ENCODE results near the gene PARD3. TPM values are rescaled to one million over a fixed set of nuclear protein-coding genes. Genes with fewer than 3 reads are reported as not detected.

Gene PARD3
- total RNA-seq, 2 donors from 2014 or later: 59.6 to 74.6 TPM

DNA sequence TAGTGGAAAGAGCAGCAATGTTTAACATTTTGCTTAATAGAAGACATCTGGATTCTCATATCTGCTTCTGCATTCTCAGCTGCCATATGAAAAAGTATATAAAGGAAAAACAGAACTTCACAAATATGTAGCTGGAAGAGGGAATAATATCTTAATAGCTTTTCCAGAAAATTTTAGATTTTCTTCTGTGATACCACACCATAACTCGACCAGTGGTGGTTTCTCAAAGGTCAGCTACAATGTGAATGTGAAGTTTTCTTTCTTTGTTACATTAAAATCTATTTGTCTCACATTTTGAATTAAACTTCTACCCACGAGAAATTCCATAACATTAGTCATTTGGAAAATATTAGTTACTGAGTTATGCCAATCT lies 339.8 kb downstream of the PARD3 start:
- no peaks in the 10 kb centered on the region for H3K9me3 ChIP-seq (ENCODE audit: control insufficient read depth, low read length)
- peaks cover 2% of the 10 kb centered on the region for H3K4me1 ChIP-seq (ENCODE audit: control insufficient read depth, insufficient read depth, low read length)
- peaks cover 5% of the 10 kb centered on the region for H3K36me3 ChIP-seq (ENCODE audit: control insufficient read depth, insufficient read depth, low read length)
- no peak overlapping the region for H3K27ac ChIP-seq (ENCODE audit: low read depth, low read length)
- no peaks in the 10 kb centered on the region for H3K27me3 Mint-ChIP-seq (ENCODE audit: insufficient read depth)
- H3K4me3 Mint-ChIP-seq: no peak overlapping the region
- peaks cover 3% of the 10 kb centered on the region for H3K36me3 Mint-ChIP-seq (ENCODE audit: low read depth)
- peaks cover 14% of the 10 kb centered on the region for H3K4me1 Mint-ChIP-seq
- DNase-seq: no peak
- no peak overlapping the region for H3K4me3 ChIP-seq (ENCODE audit: low read length)
- no peaks in the 10 kb centered on the region for H3K27me3 ChIP-seq (ENCODE audit: control insufficient read depth, insufficient read depth, low read length, poor library complexity, severe bottlenecking)
- 96% methylated on average over 2 of the region's 2 CpGs; no CpG with 5 or more reads in 1 of the 2 experiments for WGBS, 2 experiments (ENCODE audit: insufficient coverage in 1 of 2, insufficient read length in 1 of 2)
- no peak for TF ChIP-seq CTCF (conservative IDR thresholded peaks at IDR 0.05)
- no peaks in the 10 kb centered on the region for H3K9me3 Mint-ChIP-seq
- no peak overlapping the region for H3K27ac Mint-ChIP-seq
- no peak overlapping the region for H3K9ac ChIP-seq (ENCODE audit: extremely low read depth, low read length, poor library complexity, severe bottlenecking)

- H3K9me3 Mint-ChIP-seq: no peaks in the 10 kb centered on the region
- H3K4me1 Mint-ChIP-seq: peaks cover 14% of the 10 kb centered on the region
Measured at GRCh38 chr10:34474555-34475273, 340.4 kb downstream of the PARD3 start.

DNA sequence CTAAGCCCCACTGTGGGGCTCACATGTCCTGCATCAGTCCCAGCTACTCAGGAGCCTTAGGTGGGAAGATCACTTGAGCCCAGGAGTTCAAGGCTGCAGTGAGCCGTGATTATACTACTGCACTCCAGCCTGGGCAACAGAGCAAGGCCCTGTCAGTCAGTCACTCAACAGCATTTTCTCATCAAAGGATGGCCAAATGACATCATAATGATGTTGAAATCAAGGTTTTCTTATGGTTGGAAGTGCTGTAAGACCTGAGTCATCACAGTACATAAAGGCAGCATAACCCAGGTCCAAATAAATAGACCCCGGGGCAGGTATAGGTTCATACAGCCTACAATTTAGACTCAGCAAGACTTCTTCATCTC lies 341.1 kb downstream of the PARD3 start:
- H3K27me3 Mint-ChIP-seq (ENCODE audit: insufficient read depth): no peaks in the 10 kb centered on the region
- H3K27ac Mint-ChIP-seq: no peak overlapping the region
- Histone ChIP-seq H3K9ac (ENCODE audit: extremely low read depth, low read length, poor library complexity, severe bottlenecking) (no peak overlapping the region), H3K27ac (ENCODE audit: low read depth, low read length) (no peak overlapping the region), H3K9me3 (ENCODE audit: control insufficient read depth, low read length) (no peaks in the 10 kb centered on the region), H3K36me3 (ENCODE audit: control insufficient read depth, insufficient read depth, low read length) (peaks cover 12% of the 10 kb centered on the region), H3K4me1 (ENCODE audit: control insufficient read depth, insufficient read depth, low read length) (peaks cover 2% of the 10 kb centered on the region), H3K4me3 (ENCODE audit: low read length) (no peak overlapping the region), H3K27me3 (ENCODE audit: control insufficient read depth, insufficient read depth, low read length, poor library complexity, severe bottlenecking) (no peaks in the 10 kb centered on the region)
- DNase-seq: no peak
- no peak overlapping the region for H3K4me3 Mint-ChIP-seq
- peaks cover 14% of the 10 kb centered on the region for H3K36me3 Mint-ChIP-seq (ENCODE audit: low read depth)
- H3K9me3 Mint-ChIP-seq: no peaks in the 10 kb centered on the region
- TF ChIP-seq CTCF (conservative IDR thresholded peaks at IDR 0.05): no peak
- 88 to 90% methylated on average over 1 to 2 of the region's 2 CpGs for WGBS, 2 experiments (ENCODE audit: insufficient coverage in 1 of 2, insufficient read length in 1 of 2)
- H3K4me1 Mint-ChIP-seq: peaks cover 10% of the 10 kb centered on the region

More at GRCh38 chr10:34474555-34475273, 340.4 kb downstream of the PARD3 start:
- Histone ChIP-seq H3K27me3 (ENCODE audit: control insufficient read depth, insufficient read depth, low read length, poor library complexity, severe bottlenecking) (no peaks in the 10 kb centered on the region), H3K27ac (ENCODE audit: low read depth, low read length) (no peak overlapping the region), H3K4me3 (ENCODE audit: low read length) (no peak overlapping the region), H3K36me3 (ENCODE audit: control insufficient read depth, insufficient read depth, low read length) (peaks cover 9% of the 10 kb centered on the region), H3K9ac (ENCODE audit: extremely low read depth, low read length, poor library complexity, severe bottlenecking) (no peak overlapping the region), H3K4me1 (ENCODE audit: control insufficient read depth, insufficient read depth, low read length) (peaks cover 2% of the 10 kb centered on the region), H3K9me3 (ENCODE audit: control insufficient read depth, low read length) (no peaks in the 10 kb centered on the region)
- H3K27ac Mint-ChIP-seq: no peak overlapping the region
- no peak for DNase-seq
- 100% methylated on average over 3 of the region's 5 CpGs for WGBS, 2 experiments (ENCODE audit: insufficient coverage in 1 of 2, insufficient read length in 1 of 2)
- no peaks in the 10 kb centered on the region for H3K27me3 Mint-ChIP-seq (ENCODE audit: insufficient read depth)
- no peak overlapping the region for H3K4me3 Mint-ChIP-seq
- H3K36me3 Mint-ChIP-seq (ENCODE audit: low read depth): peaks cover 8% of the 10 kb centered on the region
- TF ChIP-seq CTCF (conservative IDR thresholded peaks at IDR 0.05): no peak

Data from endodermal cell (in vitro differentiated cells).